Measurements from ENCODE around the gene ROCK2.

Gene ROCK2

DNA sequence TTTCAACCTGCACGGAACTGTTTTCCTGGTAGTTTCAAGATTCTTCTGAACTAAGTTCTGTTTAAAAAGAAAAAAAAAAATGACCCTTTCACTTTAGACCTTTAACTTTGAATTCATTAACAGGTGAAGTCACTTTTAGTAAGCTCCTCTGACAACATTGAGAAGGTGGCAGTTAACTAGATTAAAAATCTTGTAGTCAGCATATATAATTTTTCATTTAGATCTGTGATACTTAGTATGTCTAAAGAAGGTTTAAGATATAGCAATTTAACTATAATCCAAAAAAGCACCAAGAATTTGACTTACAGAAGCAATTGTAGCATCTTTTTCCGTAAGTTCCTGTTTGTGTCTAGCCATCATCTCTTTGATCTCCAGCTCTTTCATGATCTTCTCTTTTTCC lies 143.8 kb downstream of the ROCK2 start:
- TF ChIP-seq, protein P1, sequence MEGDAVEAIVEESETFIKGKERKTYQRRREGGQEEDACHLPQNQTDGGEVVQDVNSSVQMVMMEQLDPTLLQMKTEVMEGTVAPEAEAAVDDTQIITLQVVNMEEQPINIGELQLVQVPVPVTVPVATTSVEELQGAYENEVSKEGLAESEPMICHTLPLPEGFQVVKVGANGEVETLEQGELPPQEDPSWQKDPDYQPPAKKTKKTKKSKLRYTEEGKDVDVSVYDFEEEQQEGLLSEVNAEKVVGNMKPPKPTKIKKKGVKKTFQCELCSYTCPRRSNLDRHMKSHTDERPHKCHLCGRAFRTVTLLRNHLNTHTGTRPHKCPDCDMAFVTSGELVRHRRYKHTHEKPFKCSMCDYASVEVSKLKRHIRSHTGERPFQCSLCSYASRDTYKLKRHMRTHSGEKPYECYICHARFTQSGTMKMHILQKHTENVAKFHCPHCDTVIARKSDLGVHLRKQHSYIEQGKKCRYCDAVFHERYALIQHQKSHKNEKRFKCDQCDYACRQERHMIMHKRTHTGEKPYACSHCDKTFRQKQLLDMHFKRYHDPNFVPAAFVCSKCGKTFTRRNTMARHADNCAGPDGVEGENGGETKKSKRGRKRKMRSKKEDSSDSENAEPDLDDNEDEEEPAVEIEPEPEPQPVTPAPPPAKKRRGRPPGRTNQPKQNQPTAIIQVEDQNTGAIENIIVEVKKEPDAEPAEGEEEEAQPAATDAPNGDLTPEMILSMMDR (conservative IDR thresholded peaks at IDR 0.05; ENCODE audit: low read depth, low read length) = no peak
- DNase-seq (ENCODE audit: low read depth) = no peak
- H3K4me3 ChIP-seq (ENCODE audit: low read length) = no peak overlapping the region

- DNase-seq (ENCODE audit: low read depth) = no peak
- TF ChIP-seq, protein P1 (conservative IDR thresholded peaks at IDR 0.05; ENCODE audit: low read depth, low read length) = no peak
- no peak overlapping the region for H3K4me3 ChIP-seq (ENCODE audit: low read length)
Measured at GRCh38 chr2:11196246-11196645, 148.2 kb downstream of the ROCK2 start.

- DNase-seq (ENCODE audit: low read depth) = no peak
- TF ChIP-seq, protein P1 (conservative IDR thresholded peaks at IDR 0.05; ENCODE audit: low read depth, low read length) = no peak
- H3K4me3 ChIP-seq (ENCODE audit: low read length) = no peak overlapping the region
Measured at GRCh38 chr2:11187731-11188130, 156.7 kb downstream of the ROCK2 start.

DNA sequence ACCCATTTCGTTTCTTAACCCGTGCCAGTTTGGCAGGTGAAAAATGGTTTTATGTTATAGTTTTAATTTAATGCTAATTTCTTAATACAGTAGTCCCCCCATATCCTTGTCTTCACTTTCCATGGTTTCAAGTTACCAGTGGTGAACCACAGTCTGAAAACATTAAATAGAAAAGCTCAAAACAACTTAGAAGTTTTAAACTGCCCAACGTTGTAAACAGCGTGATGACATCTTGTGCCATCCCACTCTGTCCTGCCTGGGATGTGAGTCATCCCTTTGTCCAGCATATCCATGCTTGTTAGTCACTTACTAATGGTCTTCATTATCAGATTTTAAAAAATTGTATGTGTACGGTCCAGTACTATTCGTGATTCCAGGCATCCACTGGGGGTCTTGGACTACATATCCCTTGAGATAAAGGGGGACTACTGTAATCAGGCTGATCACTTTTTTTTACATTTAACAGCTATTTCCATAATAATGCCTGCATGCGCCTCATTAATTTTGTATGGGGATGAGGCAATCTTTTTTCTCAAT lies 157.3 kb downstream of the ROCK2 start:
- no peak overlapping the region for H3K4me3 ChIP-seq (ENCODE audit: low read length)
- TF ChIP-seq, protein P1 (conservative IDR thresholded peaks at IDR 0.05; ENCODE audit: low read depth, low read length) = no peak
- DNase-seq (ENCODE audit: low read depth) = no peak

DNA sequence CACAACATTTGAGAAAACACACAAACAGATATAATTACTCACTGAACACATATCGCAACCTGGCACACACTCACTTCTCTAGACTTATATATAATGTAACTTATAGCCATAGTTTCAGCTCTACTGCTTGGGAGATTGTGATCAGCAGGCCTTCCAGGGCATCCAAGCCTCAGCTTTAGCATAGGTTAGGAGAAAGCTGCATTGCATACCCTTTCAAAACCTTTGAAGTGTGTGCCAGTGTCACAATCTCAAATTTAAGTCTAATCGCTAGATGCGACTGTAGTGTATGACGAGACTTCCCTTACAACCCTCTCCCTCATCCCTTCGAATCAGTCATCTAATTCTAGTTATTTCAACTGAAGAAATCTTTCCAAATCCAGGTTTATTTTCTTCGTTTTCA lies 158.3 kb downstream of the ROCK2 start:
- no peak for DNase-seq (ENCODE audit: low read depth)
- TF ChIP-seq, protein P1 (conservative IDR thresholded peaks at IDR 0.05; ENCODE audit: low read depth, low read length) = no peak
- no peak overlapping the region for H3K4me3 ChIP-seq (ENCODE audit: low read length)

DNA sequence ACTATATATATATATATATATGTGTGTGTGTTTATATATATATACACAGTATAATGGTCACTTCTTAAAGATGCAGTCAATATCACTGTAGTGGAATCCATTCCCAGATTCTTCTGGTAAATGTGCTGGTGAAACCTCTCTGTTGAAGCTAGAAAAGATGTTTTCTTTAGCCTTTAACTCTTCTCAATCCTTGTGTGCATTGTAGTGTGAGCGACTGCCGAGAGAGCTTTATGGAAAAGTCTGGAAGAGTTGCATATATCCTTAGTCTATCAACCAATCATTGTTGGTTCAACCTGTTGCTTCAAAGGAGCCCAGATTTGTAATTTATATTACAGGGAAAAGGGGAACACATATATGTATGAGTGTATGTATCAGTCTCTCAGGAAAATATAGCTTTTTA lies 161.5 kb downstream of the ROCK2 start:
- DNase-seq (ENCODE audit: low read depth) = no peak
- H3K4me3 ChIP-seq (ENCODE audit: low read length) = no peak overlapping the region
- TF ChIP-seq, protein P1 (conservative IDR thresholded peaks at IDR 0.05; ENCODE audit: low read depth, low read length) = no peak

DNA sequence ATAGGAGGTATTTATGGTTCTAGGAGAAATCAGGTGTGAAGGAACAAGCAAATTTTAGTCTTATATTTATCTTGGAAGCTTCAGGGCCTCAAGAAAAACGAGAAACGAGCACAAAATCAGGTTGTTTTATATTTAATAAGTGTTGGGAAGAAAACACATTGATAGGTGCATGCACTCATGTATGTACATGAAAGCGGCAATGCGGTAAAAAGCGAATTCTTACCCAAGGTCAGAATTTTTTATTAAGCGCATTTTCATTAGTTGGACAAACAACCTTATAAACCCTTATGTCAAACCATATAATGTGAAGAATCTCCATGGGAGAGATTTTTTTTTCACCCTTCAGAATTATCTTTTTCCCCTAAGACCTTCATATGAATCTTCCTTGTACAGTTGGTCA lies 163.8 kb downstream of the ROCK2 start:
- no peak overlapping the region for H3K4me3 ChIP-seq (ENCODE audit: low read length)
- TF ChIP-seq, protein P1 (conservative IDR thresholded peaks at IDR 0.05; ENCODE audit: low read depth, low read length) = no peak
- no peak for DNase-seq (ENCODE audit: low read depth)
